ES-I3 (cell line): ENCODE data around the gene NPM3.
A peak's percentile ranks its signal among the peaks of the same experiment; 100 is the strongest.

Source experiments
- H3K36me3 ChIP-seq: 2 replicates; pipeline ENCODE4 v1.6.1; 2013; ENCODE audit warnings: mild to moderate bottlenecking, low read length, control low read depth, moderate library complexity; ENCODE audit not compliant: insufficient read depth
- H3K4me1 ChIP-seq: 2 replicates; pipeline ENCODE4 v1.6.1; 2013; ENCODE audit warnings: mild to moderate bottlenecking, control low read depth, low read length; ENCODE audit not compliant: insufficient read depth
- H3K9ac ChIP-seq: 2 replicates; pipeline ENCODE4 v1.6.1; 2013; ENCODE audit warnings: low read depth, mild to moderate bottlenecking, low read length, moderate library complexity
- H3K9me3 ChIP-seq: 2 replicates; pipeline ENCODE4 v1.6.1; 2013; ENCODE audit warnings: mild to moderate bottlenecking, low read length, moderate library complexity; ENCODE audit not compliant: control insufficient read depth, insufficient read depth

NPM3 gene

DNA sequence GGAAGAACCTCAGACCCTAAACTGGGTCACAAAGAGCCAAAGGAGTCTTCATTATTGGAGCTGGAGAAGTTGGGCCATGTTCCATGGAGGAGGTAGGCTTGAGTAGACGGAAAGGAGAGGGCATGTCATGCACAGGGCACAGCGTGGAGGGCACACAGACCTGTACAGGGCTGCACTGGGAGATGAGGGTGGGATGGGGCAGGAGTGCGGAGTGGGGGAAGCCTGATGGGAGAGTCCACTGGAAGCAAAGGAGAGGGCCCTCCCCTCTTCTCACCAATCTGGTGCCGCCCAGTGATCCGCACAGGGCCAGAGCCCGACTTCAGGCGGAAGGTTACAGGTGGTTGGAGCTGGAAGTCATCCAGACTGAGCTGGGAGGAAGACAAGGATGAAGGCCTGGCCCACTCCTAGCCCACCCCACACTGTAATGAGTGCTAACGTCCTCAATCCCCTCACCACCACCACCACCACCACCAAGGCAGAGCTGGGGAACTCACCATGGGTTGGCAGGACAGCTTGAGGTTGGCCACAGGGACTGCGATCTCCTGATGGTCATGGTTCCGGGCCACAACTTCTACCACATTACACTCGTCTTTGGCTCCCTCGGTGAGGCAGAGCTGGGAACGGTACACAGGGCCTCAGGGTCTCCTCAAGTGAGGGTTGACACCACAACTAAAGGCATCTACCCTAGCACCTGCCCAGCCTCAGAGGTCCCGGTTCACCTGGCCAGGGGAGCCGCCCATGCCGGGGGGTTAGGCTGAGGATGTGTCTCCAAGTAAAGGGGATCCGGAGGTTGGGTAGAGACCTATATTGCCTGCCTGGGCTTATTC, 1.0 kb downstream of the NPM3 start:
- Histone ChIP-seq H3K9me3 (no peaks in the 10 kb centered on the region; the same call in 1 of the 2 replicates), H3K36me3 (peaks cover 14% of the 10 kb centered on the region), H3K4me1 (peaks cover 14% of the 10 kb centered on the region), H3K9ac (peak overlapping the region; percentile 78)

DNA sequence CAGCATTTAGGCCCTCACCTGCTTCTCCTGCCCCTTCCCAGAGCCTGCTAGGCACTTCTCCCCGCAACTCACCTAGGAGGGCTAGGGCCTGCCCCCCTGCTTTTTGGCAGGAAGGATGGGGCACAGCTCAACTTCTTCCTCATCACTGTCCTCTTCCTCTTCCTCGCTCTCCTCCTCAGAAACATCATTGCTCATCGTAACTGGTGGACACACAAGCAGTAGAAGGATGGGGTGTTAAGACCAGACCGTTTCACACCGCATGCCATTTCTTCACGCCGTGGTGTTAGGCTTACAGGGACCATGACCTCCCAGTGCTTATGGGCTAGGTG, 1.6 kb downstream of the NPM3 start:
- H3K9me3 ChIP-seq = no peaks in the 10 kb centered on the region; the same call in 1 of the 2 replicates

DNA sequence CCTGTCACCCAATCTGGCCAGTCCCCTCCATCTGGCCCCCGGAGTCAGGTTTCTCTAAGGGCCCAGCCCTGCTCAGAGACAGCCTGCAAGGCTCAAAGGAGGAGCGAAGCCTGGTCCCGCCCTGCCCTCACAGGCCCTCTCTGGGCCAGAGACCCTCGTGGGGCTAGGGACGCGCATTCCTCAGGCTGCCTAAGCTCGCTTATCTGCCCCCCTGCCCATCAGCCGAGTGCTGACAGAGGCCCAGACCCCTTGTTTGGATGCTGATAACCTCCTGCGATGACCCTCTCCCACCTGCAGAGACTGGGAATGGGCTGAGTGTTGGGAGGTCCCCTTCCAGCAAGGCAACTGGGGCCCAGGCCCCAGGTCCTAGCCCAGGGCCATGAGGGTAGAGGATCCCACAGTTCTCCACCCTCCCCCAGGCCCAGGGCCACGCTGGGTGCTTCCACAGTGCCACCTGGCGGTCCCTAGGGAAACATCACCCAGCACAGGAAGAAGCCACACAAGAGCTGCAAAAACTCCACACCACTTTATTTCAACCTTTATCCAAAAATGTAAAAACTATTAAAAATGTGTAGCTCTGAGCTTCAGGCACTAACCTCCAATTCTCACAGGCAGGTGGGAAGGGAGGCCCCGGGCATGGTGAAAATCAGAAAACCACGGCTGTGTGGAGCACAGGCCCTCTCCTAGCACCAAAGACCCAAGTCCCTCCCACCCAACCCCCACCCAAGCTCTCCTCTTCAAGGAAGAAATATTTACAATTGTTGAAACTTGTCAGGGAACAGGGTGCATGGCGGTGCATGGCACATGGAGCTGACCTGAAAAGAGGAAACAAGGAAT, 2.2 kb downstream of the NPM3 start:
- Histone ChIP-seq H3K9ac (no peak overlapping the region), H3K9me3 (no peaks in the 10 kb centered on the region; the same call in 1 of the 2 replicates), H3K36me3 (peaks cover 9% of the 10 kb centered on the region), H3K4me1 (peaks cover 18% of the 10 kb centered on the region)

More for the DNA sequence above, 1.6 kb downstream of the NPM3 start:
- H3K4me1 ChIP-seq = peaks cover 18% of the 10 kb centered on the region
- H3K36me3 ChIP-seq = peaks cover 13% of the 10 kb centered on the region
- no peak overlapping the region for H3K9ac ChIP-seq

DNA sequence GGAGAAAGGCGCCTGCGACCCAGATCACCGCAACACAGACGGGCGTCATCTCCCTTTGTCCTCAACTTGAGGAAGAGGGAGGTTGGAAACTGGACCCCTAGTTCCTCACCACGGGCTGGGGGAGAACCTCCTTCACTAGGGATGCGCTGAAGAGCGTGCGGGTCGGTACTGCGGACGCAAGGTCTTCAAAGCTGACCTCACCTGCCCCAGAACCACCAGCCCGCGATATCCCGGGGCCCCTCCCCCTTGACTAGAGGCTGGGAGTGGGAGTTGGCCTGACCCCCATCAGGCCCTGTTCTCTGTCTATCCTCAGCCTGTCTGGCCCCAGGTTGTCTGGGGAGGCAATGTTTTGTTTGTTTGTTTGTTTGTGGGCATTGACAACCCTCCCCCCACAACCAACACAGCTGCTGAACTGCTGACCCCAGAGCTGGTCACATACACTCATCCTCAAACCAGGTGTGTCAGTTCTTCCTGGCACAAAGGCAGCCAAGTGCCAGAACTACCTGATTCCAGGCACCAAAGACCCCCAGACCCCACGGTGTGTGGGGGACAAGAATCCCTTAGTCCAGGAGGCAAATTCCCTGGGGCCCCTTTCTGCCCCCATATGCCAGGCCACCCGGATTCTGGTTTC, 2.9 kb downstream of the NPM3 start:
- Histone ChIP-seq H3K9me3 (no peaks in the 10 kb centered on the region; the same call in 1 of the 2 replicates), H3K9ac (peak overlapping the region; percentile 53), H3K4me1 (peaks cover 18% of the 10 kb centered on the region), H3K36me3 (peaks cover 4% of the 10 kb centered on the region; the same call in 1 of the 2 replicates)

DNA sequence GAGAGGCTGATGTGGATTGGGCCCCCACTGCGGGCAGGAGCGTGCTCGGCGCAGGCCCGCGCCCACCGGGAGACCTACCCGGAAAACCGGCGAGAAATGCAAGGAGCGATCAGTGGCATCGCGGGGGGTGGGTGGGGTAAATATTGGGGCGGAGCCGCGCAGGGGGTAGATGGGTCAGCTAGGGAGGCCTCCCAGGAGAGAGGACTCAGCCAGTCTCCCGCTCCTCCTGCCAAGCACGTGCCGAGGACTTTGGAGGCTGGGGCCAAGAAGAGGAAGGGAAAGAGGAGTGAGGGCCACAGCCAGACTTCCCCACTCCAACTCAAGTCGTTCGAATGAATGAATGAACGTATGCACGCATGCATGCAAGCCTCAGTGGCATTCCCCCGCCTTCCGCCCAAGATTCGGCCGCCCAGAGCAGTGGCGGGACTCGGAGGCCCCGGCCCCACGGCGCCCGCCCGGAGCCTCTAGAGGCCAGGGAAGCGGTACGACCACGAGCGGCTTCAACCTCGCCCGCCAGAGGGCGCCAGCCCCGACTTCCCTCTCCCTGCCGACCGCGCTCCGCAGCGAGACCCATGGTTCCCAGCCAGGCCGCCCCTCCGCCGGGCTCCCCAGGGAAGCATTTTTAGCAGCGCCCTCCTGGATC, 3.6 kb downstream of the NPM3 start:
- Histone ChIP-seq H3K36me3 (peaks cover 2% of the 10 kb centered on the region; the same call in 1 of the 2 replicates), H3K9me3 (no peaks in the 10 kb centered on the region; the same call in 1 of the 2 replicates), H3K9ac (peak overlapping the region; percentile 53), H3K4me1 (peaks cover 18% of the 10 kb centered on the region)

DNA sequence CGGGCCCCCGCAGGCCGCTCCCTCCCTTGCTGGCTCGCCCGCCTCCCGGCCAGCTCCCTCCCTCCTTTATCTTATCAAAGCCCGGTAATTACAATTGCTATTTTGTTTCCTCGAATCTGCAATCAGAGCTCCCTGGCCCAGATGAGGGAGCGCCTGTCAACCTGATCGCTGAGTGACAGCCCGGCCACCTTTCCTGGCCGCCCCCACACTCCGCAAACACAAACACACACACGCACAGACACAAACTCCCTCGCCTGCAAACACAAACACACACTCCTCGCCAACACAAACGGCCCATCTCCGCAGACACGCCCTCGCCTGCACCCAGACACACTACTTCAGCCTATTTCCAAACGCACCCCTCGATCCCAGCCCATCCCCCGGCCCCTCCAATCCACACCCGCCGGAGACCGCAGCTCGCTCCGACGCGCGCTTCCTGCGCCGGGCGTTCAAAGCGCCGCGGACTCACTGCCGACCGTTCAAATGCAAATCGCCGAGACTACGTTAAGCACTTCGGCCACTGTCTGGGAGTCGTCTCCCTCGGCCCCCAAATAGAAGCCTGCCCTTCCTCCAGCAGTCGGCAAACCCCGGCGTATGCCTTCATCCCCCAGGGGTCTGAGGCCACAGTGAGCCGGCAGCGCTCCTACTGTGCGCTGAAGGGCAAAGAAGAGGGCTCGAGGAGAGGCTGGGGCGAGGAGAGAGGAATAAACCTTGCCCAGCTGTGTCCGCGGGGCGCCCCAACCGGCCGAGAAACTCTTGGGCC, 4.3 kb downstream of the NPM3 start:
- H3K36me3 ChIP-seq = no peaks in the 10 kb centered on the region
- peak overlapping the region; percentile 53; the same call in 1 of the 2 replicates for H3K9ac ChIP-seq
- peaks cover 23% of the 10 kb centered on the region for H3K4me1 ChIP-seq
- no peaks in the 10 kb centered on the region; the same call in 1 of the 2 replicates for H3K9me3 ChIP-seq

DNA sequence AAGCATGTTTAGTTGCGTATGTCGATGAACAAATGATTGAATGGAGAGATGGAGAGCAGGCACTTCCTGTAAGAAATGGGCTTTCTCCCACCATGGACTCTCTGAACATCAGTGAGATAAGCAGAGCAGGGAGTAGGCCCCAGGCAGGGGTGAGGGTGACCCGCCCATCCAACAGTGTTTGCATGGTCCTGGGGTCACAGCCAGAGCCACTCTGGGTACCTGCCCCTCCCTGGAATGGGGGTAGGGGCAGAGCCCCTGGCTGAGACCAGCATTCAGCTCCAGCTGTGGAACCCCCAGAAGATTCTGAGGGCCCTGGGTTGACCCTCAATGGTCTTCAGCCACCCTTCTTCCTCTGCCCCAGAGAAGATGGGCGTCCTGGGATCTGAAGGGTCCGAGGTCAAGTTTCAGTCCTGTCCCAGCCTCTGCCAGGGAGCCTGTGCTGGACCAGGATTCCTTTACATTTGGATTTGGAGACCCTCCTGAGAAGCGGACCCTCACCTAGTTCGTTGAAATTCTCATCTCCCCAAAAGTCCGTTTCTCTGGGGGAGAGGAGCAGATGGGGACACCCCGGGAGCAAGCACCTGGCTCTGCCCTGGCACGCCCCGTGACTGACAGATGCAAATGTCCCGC, 5.0 kb downstream of the NPM3 start:
- no peaks in the 10 kb centered on the region for H3K36me3 ChIP-seq
- peaks cover 29% of the 10 kb centered on the region for H3K4me1 ChIP-seq
- no peaks in the 10 kb centered on the region; the same call in 1 of the 2 replicates for H3K9me3 ChIP-seq
- peak overlapping the region; percentile 53; the same call in 1 of the 2 replicates for H3K9ac ChIP-seq

DNA sequence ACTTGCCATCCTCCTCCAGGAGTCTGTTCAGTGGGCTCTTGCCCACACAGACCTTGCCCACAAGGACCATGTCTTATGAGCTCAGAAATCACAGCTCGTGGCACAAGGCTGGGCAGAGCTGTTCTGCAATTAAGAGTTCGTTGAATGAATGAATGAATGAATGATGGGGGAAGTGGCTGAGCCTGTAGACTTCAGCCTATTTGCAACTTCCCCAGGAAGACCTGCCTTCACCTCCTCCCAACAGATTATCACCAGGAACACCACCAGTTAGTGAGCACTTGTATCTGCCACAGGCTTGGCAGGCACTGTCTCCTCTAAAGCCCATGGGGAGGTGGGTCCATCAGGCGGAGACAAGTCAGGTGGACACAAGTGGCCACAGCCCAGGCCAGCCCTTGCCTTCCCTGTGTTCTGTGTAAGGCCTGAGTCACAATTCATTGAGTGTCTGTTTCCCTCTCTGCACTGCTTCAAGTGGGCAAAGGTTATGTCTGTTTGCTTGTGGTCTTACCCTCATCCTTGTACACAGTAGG, 5.6 kb downstream of the NPM3 start:
- no peaks in the 10 kb centered on the region; the same call in 1 of the 2 replicates for H3K9me3 ChIP-seq
- H3K36me3 ChIP-seq = no peaks in the 10 kb centered on the region
- H3K4me1 ChIP-seq = peaks cover 34% of the 10 kb centered on the region
- H3K9ac ChIP-seq = no peak overlapping the region

DNA sequence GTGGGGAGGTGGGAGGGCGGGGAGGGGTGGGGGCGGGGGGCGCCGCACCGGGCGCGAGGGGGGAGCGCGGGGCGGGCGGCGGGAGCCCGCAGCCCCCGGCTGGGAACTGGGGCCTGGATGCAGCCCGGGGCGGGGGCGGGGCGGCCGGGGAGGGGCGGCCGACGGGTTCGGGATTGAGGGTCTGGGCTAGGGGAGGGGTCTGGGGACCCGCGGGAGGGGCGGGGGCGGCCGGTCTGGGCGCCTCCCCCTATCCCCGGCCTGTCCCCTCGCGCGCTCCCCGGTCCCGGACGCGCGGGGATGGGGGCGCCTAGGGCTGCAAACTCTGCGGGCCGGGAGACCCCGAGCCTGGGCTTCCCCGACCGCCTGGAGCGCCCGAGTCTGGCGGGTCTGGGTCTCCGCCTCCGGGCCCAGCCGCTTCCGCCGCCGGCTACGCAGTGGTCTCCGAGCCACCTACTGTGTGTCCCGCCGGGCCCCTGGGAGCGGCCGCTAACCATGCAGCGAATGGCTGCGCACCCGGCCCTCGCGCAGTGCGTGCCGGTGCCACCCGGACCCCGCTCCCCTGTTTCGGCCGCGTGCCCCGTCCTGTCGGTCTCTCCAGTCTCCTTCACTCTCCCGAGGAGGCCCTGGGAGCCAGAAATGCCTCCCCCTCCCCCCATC, 7.0 kb downstream of the NPM3 start:
- H3K9ac ChIP-seq = peak overlapping the region; percentile 38; the same call in 1 of the 2 replicates
- H3K36me3 ChIP-seq = no peaks in the 10 kb centered on the region
- H3K4me1 ChIP-seq = peaks cover 39% of the 10 kb centered on the region

DNA sequence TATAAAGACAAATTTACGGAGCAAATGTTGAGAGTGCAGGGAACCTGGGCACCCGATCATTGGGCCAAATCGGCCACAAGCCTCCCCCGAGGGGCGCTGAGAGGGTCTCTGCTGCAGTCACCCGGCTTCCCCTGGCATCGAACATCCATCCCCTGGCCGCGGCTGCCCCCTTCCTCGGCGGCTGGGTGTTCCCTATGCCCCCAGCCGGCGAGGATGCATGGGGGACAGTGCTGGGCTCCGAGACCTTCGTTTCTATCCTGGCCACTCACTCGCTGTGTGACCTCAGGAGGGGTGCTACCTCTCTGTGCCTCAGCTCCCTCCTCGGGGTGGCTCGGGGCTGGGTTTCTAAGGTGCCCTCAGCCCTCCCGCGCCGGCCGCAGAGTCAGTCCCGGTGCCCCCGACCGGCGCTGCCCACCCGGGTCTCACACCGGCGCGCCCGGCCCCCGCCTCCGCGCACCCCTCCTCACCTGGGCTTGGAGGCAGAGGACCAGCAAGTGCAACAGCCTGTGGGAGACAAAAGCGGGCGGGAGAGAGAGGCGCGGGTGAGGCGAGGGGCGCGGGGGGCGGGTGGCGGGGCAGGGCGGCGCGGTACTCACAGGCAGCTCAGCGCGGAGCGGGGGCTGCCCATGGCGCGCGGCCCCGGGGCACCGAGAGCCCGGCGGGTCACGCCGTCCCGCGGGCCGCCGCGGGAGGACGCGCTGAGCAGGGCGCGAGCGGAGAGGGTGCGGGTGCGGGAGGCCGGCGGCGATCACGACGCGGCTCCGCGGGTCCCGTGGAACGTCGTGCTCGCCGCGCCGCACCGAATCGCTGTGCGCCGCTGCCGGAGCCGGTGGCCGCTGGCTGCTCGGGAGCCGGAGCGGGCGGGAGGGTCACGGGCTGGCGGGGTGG, 7.7 kb downstream of the NPM3 start, which contains the start of gene FGF8:
Gene FGF8 (minus strand): TSS at position 842 of the 888 bp plus-strand sequence. CDS start 214 bp downstream, at position 628.
- Histone ChIP-seq H3K36me3 (no peaks in the 10 kb centered on the region), H3K4me1 (peaks cover 34% of the 10 kb centered on the region), H3K9ac (peak within 1 kb of the TSS; percentile 38; the same call in 1 of the 2 replicates), H3K9me3 (no peaks in the 10 kb centered on the region; the same call in 1 of the 2 replicates)

More for the DNA sequence above, 7.0 kb downstream of the NPM3 start:
- H3K9me3 ChIP-seq = no peaks in the 10 kb centered on the region; the same call in 1 of the 2 replicates

DNA sequence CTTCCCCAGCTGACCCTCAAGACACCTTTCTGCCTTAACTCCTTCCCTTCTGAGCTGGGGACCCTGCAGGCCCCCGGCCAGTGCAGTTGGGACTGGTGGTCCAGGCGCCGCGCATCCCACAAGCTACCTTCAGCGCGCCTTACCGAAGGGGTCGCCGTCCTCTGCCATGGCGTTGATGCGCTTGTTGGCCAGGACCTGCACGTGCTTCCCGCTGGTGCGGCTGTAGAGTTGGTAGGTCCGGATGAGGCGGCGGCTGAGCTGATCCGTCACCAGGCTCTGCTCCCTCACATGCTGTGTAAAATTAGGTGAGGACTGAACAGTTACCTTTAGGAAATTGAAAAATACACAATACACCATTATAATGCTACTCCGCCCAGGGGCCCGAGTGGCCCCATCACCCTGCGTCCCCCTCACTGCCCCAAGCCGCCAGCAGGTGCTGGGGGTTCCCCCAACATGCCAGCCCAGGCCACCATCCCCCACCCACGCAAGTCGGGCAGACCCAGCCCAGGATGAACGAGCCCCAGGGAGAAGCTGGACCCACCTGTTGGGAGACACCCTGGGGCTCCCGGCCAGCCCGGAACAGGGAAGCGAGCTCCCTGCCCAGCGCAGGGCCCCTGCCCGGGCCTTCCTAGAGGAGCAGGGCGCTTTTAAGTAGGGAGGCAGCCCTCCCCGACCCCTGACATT, 8.5 kb downstream of the NPM3 start:
- Histone ChIP-seq H3K4me1 (peaks cover 29% of the 10 kb centered on the region), H3K9me3 (no peaks in the 10 kb centered on the region; the same call in 1 of the 2 replicates), H3K36me3 (no peaks in the 10 kb centered on the region), H3K9ac (peak overlapping the region; percentile 36; the same call in 1 of the 2 replicates)
